Mesothelial cell of epicardium (in vitro differentiated cells): Measurements from ENCODE around the gene MYO1H. TPM values are rescaled to one million over a fixed set of nuclear protein-coding genes. Genes with fewer than 3 reads are reported as not detected.
"Not testable (repeated sequence)": the region's sequence is repeated elsewhere in the genome, so short reads cannot be mapped to it uniquely, and the experiment has no call there.

Experiments used
- DNase-seq, 2 experiments: peaks; one replicate each; pipeline ENCODE4 v3.0.0; 2021; ENCODE audit warnings: low spot score in 2 of 2; ENCODE audit not compliant: unreplicated experiment in 2 of 2
- H3K27ac Mint-ChIP-seq: 2 replicates; pipeline ENCODE4 v1.8.0; 2021; ENCODE audit warnings: mixed read lengths
- H3K27me3 Mint-ChIP-seq: 2 replicates; pipeline ENCODE4 v1.8.0; 2021; ENCODE audit warnings: low read depth, mixed read lengths
- H3K36me3 Mint-ChIP-seq: 2 replicates; pipeline ENCODE4 v1.8.0; 2021; ENCODE audit warnings: mixed read lengths
- H3K4me1 Mint-ChIP-seq: 2 replicates; pipeline ENCODE4 v1.8.0; 2021; ENCODE audit warnings: mixed read lengths
- H3K4me3 Mint-ChIP-seq: 2 replicates; pipeline ENCODE4 v1.8.0; 2021; ENCODE audit warnings: mild to moderate bottlenecking, moderate library complexity, mixed read lengths
- H3K9me3 Mint-ChIP-seq: 2 replicates; pipeline ENCODE4 v1.8.0; 2021; ENCODE audit warnings: mixed read lengths
- total RNA-seq: library from RNA; stranded (reverse); gene quantifications from 3 replicates; pipeline ENCODE4 v1.2.1, GENCODE V29; 2021
- TF ChIP-seq, protein P1 (sequence below): fragments of 200-600 bp; sonication (generic); IDR thresholded peaks from one replicate; pipeline ENCODE4 v1.5.0; 2021; ENCODE audit warnings: antibody characterized with exemption; ENCODE audit not compliant: unreplicated experiment

Gene MYO1H
- total RNA-seq, 1 donor from 2014 or later, result not detected

GRCh38 chr12:109466305-109466704 lies 118.6 kb downstream of the MYO1H start:
- TF ChIP-seq, protein P1, sequence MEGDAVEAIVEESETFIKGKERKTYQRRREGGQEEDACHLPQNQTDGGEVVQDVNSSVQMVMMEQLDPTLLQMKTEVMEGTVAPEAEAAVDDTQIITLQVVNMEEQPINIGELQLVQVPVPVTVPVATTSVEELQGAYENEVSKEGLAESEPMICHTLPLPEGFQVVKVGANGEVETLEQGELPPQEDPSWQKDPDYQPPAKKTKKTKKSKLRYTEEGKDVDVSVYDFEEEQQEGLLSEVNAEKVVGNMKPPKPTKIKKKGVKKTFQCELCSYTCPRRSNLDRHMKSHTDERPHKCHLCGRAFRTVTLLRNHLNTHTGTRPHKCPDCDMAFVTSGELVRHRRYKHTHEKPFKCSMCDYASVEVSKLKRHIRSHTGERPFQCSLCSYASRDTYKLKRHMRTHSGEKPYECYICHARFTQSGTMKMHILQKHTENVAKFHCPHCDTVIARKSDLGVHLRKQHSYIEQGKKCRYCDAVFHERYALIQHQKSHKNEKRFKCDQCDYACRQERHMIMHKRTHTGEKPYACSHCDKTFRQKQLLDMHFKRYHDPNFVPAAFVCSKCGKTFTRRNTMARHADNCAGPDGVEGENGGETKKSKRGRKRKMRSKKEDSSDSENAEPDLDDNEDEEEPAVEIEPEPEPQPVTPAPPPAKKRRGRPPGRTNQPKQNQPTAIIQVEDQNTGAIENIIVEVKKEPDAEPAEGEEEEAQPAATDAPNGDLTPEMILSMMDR, result no peak
- no peak for DNase-seq
- no peaks in the 10 kb centered on the region for H3K9me3 Mint-ChIP-seq
- H3K36me3 Mint-ChIP-seq, result peaks cover 16% of the 10 kb centered on the region
- H3K4me3 Mint-ChIP-seq, result no peak overlapping the region
- H3K27me3 Mint-ChIP-seq, result no peaks in the 10 kb centered on the region
- peaks cover 41% of the 10 kb centered on the region for H3K4me1 Mint-ChIP-seq
- H3K27ac Mint-ChIP-seq, result no peak overlapping the region

DNA sequence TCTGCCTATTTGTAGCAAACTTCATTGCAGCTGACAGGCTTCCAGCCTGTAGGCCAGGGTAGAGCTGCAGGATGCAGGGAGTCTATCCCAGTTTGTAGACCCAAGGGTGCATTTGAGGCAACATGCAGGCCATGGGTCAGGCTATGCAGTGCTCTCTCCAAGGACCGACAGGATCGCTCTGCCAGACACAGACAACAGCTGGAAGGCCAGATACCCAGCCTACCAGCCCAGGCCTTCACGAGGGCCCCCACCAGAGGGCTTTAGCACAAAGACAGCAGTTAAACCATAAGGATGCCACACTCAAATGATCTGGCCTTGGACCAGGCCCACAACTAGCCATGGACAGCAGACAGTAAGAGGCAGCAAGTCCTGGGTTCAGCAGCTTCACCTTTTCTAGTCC lies 119.1 kb downstream of the MYO1H start:
- Mint-ChIP-seq H3K4me3 (no peak overlapping the region), H3K27ac (no peak overlapping the region), H3K27me3 (no peaks in the 10 kb centered on the region), H3K4me1 (peaks cover 36% of the 10 kb centered on the region), H3K36me3 (peaks cover 16% of the 10 kb centered on the region), H3K9me3 (no peaks in the 10 kb centered on the region)
- TF ChIP-seq, protein P1, result no peak
- DNase-seq, result no peak

DNA sequence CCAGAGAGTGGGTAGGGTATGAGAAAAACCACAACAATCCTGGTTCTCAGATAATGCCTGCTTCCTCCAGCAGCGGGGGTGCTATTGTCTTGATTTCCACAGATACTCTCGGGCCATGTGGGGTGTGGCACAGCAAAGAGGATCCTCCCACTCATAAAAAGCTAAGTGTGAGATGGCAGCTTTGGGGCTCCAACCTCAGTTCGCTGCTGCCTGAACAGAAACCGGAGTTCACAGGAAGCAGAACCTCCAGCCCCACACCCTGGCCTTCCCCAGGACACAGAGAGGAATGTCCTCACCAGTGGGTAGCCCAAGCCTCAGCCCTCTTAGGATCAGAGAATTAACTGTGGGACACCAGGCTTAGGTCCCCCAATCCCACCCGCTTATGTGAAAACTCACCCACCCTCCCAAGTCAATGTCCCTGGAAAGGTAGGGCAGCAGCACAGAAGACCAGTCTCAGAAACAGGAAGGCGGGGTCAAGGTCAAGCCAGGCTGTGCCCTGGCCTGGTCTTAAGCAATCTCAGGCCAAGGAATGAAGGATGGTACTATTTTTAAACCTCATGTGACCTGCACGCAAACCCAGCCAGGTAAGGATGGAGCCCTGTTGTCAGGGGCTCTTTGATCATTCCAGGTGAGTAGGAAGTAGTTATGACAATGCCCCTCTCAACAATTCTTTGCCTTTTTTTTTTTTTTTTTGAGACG lies 120.4 kb downstream of the MYO1H start:
- Mint-ChIP-seq H3K27ac (no peak overlapping the region), H3K4me1 (peaks cover 23% of the 10 kb centered on the region), H3K9me3 (no peaks in the 10 kb centered on the region)

DNA sequence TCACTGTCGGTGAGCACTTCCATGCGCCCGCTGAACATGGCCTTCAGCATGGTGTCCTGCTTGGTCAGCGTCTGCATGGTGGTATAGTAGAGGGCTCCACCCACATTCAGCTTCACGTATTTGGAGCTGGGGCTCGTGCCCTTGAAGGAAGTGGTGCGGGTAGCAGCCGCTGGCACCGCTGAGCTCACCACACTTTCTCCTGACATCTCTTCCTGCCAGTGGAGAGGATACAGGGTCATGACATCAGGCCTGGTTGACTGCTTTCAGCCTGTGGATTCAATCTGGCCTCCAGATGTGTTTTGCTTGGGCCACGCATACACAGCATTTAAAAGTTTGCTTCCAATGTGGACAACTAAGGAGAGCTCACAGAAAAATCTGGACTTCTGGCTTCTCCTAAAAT lies 121.8 kb downstream of the MYO1H start:
- H3K4me3 Mint-ChIP-seq, result no peak overlapping the region
- no peaks in the 10 kb centered on the region for H3K9me3 Mint-ChIP-seq
- H3K27me3 Mint-ChIP-seq, result no peaks in the 10 kb centered on the region
- H3K36me3 Mint-ChIP-seq, result peaks cover 16% of the 10 kb centered on the region
- no peak for DNase-seq
- peaks cover 10% of the 10 kb centered on the region for H3K4me1 Mint-ChIP-seq
- no peak overlapping the region for H3K27ac Mint-ChIP-seq
- TF ChIP-seq, protein P1, result no peak

More for the DNA sequence above, 120.4 kb downstream of the MYO1H start:
- TF ChIP-seq, protein P1, result no peak
- Mint-ChIP-seq H3K27me3 (no peaks in the 10 kb centered on the region), H3K4me3 (no peak overlapping the region), H3K36me3 (peaks cover 16% of the 10 kb centered on the region)
- DNase-seq, result no peak

DNA sequence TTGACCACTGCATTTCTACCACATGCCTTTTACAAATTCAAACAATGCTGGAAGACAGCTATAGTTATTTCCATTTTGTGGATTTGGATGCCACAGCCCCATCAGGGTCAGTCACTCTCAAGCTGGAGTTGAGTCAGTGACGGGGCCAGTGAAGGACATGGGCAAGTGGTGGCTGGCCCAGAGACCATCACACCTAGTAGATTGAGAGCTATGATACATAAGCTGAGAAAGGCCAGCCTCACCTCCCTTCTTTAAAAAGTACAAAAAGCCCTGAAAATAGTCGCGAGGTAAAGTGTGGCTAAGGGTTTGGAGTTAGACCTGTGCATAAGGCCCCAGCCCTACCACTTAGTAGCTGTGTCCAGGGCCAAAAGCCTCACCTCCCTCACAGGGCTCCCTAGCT lies 125.3 kb downstream of the MYO1H start:
- TF ChIP-seq, protein P1, result no peak
- H3K9me3 Mint-ChIP-seq, result no peaks in the 10 kb centered on the region
- H3K27ac Mint-ChIP-seq, result no peak overlapping the region
- no peak for DNase-seq
- H3K27me3 Mint-ChIP-seq, result no peaks in the 10 kb centered on the region
- H3K4me1 Mint-ChIP-seq, result peaks cover 19% of the 10 kb centered on the region
- H3K4me3 Mint-ChIP-seq, result no peak overlapping the region
- H3K36me3 Mint-ChIP-seq, result peaks cover 8% of the 10 kb centered on the region

DNA sequence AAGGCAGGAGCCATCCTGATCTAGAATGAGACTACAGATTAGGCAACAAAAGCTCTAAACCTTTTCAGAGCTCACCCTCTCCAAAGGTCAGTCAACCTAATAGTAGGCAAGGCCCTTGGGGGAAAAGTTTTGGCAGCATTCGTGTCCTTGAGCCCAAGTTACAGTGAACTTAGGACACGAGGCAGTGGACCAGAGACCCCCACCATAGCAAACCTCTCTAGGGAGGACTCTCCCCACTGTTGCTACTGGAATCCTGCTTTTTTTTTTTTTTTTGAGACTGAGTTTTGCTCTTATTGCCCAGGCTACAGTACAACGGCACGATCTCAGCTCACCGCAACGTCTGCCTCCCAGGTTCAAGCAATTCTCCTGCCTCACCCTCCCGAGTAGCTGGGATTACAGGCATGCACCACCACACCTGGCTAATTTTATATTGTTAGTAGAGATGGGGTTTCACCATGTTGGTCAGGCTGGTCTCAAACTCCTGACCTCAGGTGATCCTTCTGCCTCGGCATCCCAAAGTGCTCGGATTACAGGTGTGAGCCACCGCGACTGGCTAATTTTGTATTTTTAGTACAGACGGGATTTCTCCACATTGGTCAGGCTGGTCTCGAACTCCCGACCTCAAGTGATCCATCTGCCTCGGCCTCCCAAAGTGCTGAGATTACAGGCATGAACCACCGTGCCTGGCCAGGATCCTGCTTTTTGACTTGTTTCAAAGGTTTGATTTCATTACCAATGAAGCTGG lies 126.0 kb downstream of the MYO1H start:
- not testable (repeated sequence) for H3K4me3 Mint-ChIP-seq, H3K27me3 Mint-ChIP-seq, H3K36me3 Mint-ChIP-seq, H3K9me3 Mint-ChIP-seq, DNase-seq, H3K27ac Mint-ChIP-seq
- peaks cover 20% of the 10 kb centered on the region for H3K4me1 Mint-ChIP-seq
